Activated T-cell treated with anti-CD3 and anti-CD28 coated beads, Interleukin-2, amount 50 U/mL, for 4 hours (primary cell): ENCODE data around the gene OR8J3. TPM values are rescaled to one million over a fixed set of nuclear protein-coding genes. Genes with fewer than 3 reads are reported as not detected.

Experiments
- total RNA-seq, 3 donors: library from RNA; stranded (reverse); gene quantifications; one replicate each; pipeline ENCODE4 v1.2.1, GENCODE V29; 2021

The OR8J3 gene
- total RNA-seq, 3 donors from 2014 or later, result not detected

Other genes starting within 250 kb of the OR8J3 start
- gene OR5W2, start 225.6 kb downstream of the OR8J3 start, total RNA-seq, result not detected
- gene OR5I1, start 203.8 kb downstream of the OR8J3 start, total RNA-seq, result not detected
- not detected for gene OR10AG1, start 170.3 kb downstream of the OR8J3 start, total RNA-seq
- not detected for gene OR5F1, start 145.6 kb downstream of the OR8J3 start, total RNA-seq
- not detected for gene OR5AS1, start 112.5 kb downstream of the OR8J3 start, total RNA-seq
- not detected for gene OR8I2, start 46.9 kb downstream of the OR8J3 start, total RNA-seq
- gene OR8H2, start 36.5 kb downstream of the OR8J3 start, total RNA-seq, result not detected
- gene OR8H3, start 17.8 kb downstream of the OR8J3 start, total RNA-seq, result not detected
- gene OR8K5, start 20.1 kb upstream of the OR8J3 start, total RNA-seq, result not detected
- gene OR5J2, start 36.4 kb upstream of the OR8J3 start, total RNA-seq, result not detected
- gene OR5T2, start 94.1 kb upstream of the OR8J3 start, total RNA-seq, result not detected
- gene OR5T3, start 112.1 kb upstream of the OR8J3 start, total RNA-seq, result not detected
- not detected for gene OR5T1, start 134.0 kb upstream of the OR8J3 start, total RNA-seq
- not detected for gene OR8H1, start 152.1 kb upstream of the OR8J3 start, total RNA-seq
- gene OR8K3, start 174.9 kb upstream of the OR8J3 start, total RNA-seq, result not detected
- gene OR8K1, start 205.8 kb upstream of the OR8J3 start, total RNA-seq, result not detected
- not detected for gene OR8J1, start 214.1 kb upstream of the OR8J3 start, total RNA-seq
- not detected for gene OR8U1, start 235.4 kb upstream of the OR8J3 start, total RNA-seq